Measurements from ENCODE around the gene TCTN2. TPM values are rescaled to one million over a fixed set of nuclear protein-coding genes. Genes with fewer than 3 reads are reported as not detected.

The TCTN2 gene
- total and polyA plus RNA-seq, 2 experiments from 2014 or later = 2.9 to 4.7 TPM

DNA sequence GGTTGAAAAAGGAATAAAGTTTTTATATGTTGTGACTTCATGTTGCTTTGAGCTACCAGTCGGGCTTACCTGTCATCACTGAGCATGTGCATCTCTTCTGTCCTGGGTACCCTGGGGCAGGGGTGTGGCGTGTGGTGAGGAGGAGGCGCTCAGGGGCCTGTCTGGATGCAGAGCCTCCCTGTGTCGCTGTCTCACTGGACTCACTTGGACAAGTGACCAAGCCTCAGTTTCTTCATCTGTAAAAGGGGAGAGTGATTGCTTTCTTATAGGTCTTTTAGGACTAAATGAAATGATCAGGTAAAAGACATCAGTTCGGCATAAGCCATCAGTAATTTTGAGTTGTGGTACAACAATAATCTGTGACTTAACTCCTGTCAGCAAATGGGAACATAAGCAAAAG, 63.4 kb downstream of the TCTN2 start:
- H3K36me3 ChIP-seq (replicated peaks; ENCODE audit: insufficient read depth, low read depth) = no peaks in the 10 kb centered on the region
- H3K4me3 ChIP-seq = no peak overlapping the region

GRCh38 chr12:123741937-123742572, 71.1 kb downstream of the TCTN2 start:
- Histone ChIP-seq H3K4me1 (ENCODE audit: insufficient read depth) (no peaks in the 10 kb centered on the region), H3K4me2 (no peak overlapping the region), H3K27ac (no peak overlapping the region), H3K4me3 (no peak overlapping the region), H3K9me3 (ENCODE audit: low read depth) (no peaks in the 10 kb centered on the region), H3K27me3 (no peaks in the 10 kb centered on the region), H3K9me2 (replicated peaks; ENCODE audit: insufficient read depth) (no peaks in the 10 kb centered on the region), H3K79me2 (no peaks in the 10 kb centered on the region), H2AFZ (no peak overlapping the region), H3K36me3 (replicated peaks; ENCODE audit: insufficient read depth, low read depth) (no peaks in the 10 kb centered on the region), H4K20me1 (ENCODE audit: insufficient read depth, poor library complexity, severe bottlenecking) (no peaks in the 10 kb centered on the region)
- TF ChIP-seq EZH2 (IDR thresholded peaks at IDR 0.05; ENCODE audit: borderline replicate concordance) (no peak), EZH2phosphoT487 (IDR thresholded peaks at IDR 0.05; ENCODE audit: low read depth, severe bottlenecking, unreplicated experiment) (no peak)
- DNase-seq (ENCODE audit: low spot score) = no peak
- 97% methylated on average over 14 of the region's 14 CpGs for WGBS (ENCODE audit: low lambda C conversion rate, missing lambda C conversion rate)

More for the DNA sequence above, 63.4 kb downstream of the TCTN2 start:
- Histone ChIP-seq H3K4me2 (no peak overlapping the region), H3K27ac (no peak overlapping the region), H3K9me3 (ENCODE audit: low read depth) (no peaks in the 10 kb centered on the region), H3K4me1 (ENCODE audit: insufficient read depth) (no peaks in the 10 kb centered on the region), H3K27me3 (no peaks in the 10 kb centered on the region), H4K20me1 (ENCODE audit: insufficient read depth, poor library complexity, severe bottlenecking) (no peaks in the 10 kb centered on the region), H2AFZ (no peak overlapping the region), H3K79me2 (no peaks in the 10 kb centered on the region), H3K9me2 (replicated peaks; ENCODE audit: insufficient read depth) (no peaks in the 10 kb centered on the region)
- DNase-seq (ENCODE audit: low spot score) = no peak
- TF ChIP-seq EZH2 (IDR thresholded peaks at IDR 0.05; ENCODE audit: borderline replicate concordance) (no peak), EZH2phosphoT487 (IDR thresholded peaks at IDR 0.05; ENCODE audit: low read depth, severe bottlenecking, unreplicated experiment) (no peak), CTCF (IDR thresholded peaks at IDR 0.05; ENCODE audit: poor library complexity) (no peak)
- 87% methylated on average over 5 of the region's 5 CpGs for WGBS (ENCODE audit: low lambda C conversion rate, missing lambda C conversion rate)

DNA sequence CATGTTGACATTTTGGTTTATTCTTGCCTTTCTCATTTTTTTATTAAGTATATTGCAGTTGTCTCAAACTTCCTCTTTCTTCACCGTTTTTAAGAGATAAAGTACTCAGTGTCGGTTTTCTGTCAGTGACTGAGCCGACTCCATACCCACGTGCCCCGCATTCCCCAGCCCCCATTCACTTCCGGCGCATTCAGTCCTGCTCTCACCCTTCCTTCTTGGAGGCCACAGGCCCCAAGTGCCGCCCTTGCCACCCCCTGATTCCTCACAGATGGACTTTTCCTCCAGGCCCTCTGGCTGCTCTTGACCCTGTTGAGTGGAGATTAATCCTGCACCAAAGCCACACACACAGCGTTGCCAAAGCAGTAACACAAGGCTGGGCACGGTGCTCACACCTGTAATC, 72.1 kb downstream of the TCTN2 start:
- no peaks in the 10 kb centered on the region for H3K4me1 ChIP-seq (ENCODE audit: insufficient read depth)
- no peak overlapping the region for H3K4me2 ChIP-seq
- no peak for TF ChIP-seq CTCF (IDR thresholded peaks at IDR 0.05; ENCODE audit: poor library complexity)
- TF ChIP-seq EZH2 (IDR thresholded peaks at IDR 0.05; ENCODE audit: borderline replicate concordance) = no peak
- TF ChIP-seq EZH2phosphoT487 (IDR thresholded peaks at IDR 0.05; ENCODE audit: low read depth, severe bottlenecking, unreplicated experiment) = no peak
- no peak overlapping the region for H3K4me3 ChIP-seq
- no peak overlapping the region for H2AFZ ChIP-seq
- H3K79me2 ChIP-seq = no peaks in the 10 kb centered on the region
- no peaks in the 10 kb centered on the region for H3K36me3 ChIP-seq (replicated peaks; ENCODE audit: insufficient read depth, low read depth)
- 90% methylated on average over 10 of the region's 10 CpGs for WGBS (ENCODE audit: low lambda C conversion rate, missing lambda C conversion rate)
- H4K20me1 ChIP-seq (ENCODE audit: insufficient read depth, poor library complexity, severe bottlenecking) = no peaks in the 10 kb centered on the region
- H3K27ac ChIP-seq = no peak overlapping the region
- H3K9me2 ChIP-seq (replicated peaks; ENCODE audit: insufficient read depth) = no peaks in the 10 kb centered on the region
- DNase-seq (ENCODE audit: low spot score) = no peak
- no peaks in the 10 kb centered on the region for H3K27me3 ChIP-seq
- H3K9me3 ChIP-seq (ENCODE audit: low read depth) = no peaks in the 10 kb centered on the region

DNA sequence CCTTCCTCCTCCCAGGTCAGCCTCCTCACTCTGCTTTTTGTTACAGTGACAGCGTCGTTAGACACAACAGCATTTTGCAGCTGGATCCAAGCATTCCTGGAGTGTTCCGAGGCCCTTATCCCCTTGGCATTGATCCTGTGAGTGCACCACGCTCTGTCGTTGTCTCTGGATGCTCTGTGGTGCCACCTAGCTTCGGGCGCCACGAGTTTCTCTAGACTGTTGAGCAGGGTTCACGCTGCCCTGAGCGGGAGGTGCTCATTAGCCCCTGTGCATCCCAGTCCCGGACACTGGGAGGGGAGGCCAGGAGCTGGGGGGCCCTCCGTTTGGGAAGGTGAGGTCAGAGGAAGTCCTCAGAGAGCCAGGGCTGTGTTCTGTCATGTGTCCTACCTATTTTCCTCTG, 73.9 kb downstream of the TCTN2 start:
- Histone ChIP-seq H4K20me1 (ENCODE audit: insufficient read depth, poor library complexity, severe bottlenecking) (no peaks in the 10 kb centered on the region), H3K4me1 (ENCODE audit: insufficient read depth) (no peaks in the 10 kb centered on the region), H3K27ac (no peak overlapping the region), H3K4me2 (no peak overlapping the region), H3K4me3 (no peak overlapping the region), H2AFZ (no peak overlapping the region), H3K9me3 (ENCODE audit: low read depth) (no peaks in the 10 kb centered on the region), H3K36me3 (replicated peaks; ENCODE audit: insufficient read depth, low read depth) (no peaks in the 10 kb centered on the region), H3K79me2 (no peaks in the 10 kb centered on the region), H3K27me3 (no peaks in the 10 kb centered on the region), H3K9me2 (replicated peaks; ENCODE audit: insufficient read depth) (no peaks in the 10 kb centered on the region)
- no peak for DNase-seq (ENCODE audit: low spot score)
- no peak for TF ChIP-seq EZH2 (IDR thresholded peaks at IDR 0.05; ENCODE audit: borderline replicate concordance)
- TF ChIP-seq CTCF (IDR thresholded peaks at IDR 0.05; ENCODE audit: poor library complexity) = no peak
- TF ChIP-seq EZH2phosphoT487 (IDR thresholded peaks at IDR 0.05; ENCODE audit: low read depth, severe bottlenecking, unreplicated experiment) = no peak
- WGBS (ENCODE audit: low lambda C conversion rate, missing lambda C conversion rate) = 82% methylated on average over 12 of the region's 12 CpGs

Measured in hepatocyte (in vitro differentiated cells).